ENCODE measurements around the gene RNF8.
"Not testable (repeated sequence)": the region's sequence is repeated elsewhere in the genome, so short reads cannot be mapped to it uniquely, and the experiment has no call there.

Gene RNF8, protein sequence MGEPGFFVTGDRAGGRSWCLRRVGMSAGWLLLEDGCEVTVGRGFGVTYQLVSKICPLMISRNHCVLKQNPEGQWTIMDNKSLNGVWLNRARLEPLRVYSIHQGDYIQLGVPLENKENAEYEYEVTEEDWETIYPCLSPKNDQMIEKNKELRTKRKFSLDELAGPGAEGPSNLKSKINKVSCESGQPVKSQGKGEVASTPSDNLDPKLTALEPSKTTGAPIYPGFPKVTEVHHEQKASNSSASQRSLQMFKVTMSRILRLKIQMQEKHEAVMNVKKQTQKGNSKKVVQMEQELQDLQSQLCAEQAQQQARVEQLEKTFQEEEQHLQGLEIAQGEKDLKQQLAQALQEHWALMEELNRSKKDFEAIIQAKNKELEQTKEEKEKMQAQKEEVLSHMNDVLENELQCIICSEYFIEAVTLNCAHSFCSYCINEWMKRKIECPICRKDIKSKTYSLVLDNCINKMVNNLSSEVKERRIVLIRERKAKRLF
- total RNA-seq, result 12.5 to 37.1 reads per million in 2 donors

DNA sequence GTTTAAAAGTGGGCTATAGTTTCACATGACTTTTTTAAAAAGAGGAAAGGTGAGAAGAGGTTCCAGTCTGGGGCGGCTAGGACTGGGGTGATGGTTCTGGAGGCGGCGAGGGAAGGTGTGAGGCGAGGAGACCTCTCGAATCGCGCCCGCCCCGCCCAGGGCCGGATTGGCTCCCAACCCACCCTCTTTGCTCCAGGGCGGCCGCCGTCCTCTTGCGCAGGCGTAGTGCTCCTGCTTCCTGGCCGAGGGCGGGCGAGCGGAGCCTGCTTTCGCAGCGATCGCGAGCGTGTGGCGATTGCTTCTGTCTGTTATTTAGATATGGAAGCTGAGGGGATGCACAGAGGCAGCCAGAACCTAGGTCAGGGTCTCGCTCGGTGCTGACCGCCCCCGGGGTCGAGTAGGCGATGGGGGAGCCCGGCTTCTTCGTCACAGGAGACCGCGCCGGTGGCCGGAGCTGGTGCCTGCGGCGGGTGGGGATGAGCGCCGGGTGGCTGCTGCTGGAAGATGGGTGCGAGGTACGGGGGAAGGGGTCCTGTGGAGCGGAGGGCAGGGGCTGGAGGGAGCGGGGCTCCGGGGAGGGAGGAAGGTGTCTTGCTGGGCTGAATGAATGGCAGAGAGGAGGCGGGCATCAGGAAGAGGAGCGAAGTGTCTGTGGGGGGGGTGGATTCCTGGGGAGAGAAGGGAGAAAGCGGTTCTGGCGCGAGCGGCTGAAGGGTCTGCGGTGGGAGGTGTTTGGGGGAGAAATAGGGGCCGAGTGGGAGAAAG, at the start of gene RNF8:
Gene RNF8, plus strand, starts transcription at position 223 of the 765 bp plus-strand sequence. Its CDS starts 182 bp downstream, at position 405.
- DNase-seq, result peak; percentile 81

DNA sequence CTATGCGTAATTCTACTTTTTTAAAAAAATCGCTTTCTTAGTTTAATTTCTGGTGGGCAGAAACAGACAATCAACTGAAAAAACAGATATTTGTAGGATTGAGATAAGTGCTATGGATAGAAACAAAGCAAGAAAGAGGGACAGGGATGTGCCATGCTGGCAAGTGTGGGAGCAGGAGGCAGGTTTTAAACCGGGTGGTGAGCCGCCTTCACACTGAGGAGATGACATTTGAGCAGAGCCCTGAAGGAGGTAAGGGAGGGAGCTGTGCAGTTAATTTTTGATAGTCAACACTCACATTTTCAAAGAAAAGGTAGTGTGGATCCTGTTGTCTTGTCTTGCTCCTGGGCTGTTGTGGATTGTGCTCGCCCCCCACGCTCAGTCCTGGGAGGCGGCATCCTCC, 49.0 kb upstream of the RNF8 start:
- no peak for DNase-seq

DNA sequence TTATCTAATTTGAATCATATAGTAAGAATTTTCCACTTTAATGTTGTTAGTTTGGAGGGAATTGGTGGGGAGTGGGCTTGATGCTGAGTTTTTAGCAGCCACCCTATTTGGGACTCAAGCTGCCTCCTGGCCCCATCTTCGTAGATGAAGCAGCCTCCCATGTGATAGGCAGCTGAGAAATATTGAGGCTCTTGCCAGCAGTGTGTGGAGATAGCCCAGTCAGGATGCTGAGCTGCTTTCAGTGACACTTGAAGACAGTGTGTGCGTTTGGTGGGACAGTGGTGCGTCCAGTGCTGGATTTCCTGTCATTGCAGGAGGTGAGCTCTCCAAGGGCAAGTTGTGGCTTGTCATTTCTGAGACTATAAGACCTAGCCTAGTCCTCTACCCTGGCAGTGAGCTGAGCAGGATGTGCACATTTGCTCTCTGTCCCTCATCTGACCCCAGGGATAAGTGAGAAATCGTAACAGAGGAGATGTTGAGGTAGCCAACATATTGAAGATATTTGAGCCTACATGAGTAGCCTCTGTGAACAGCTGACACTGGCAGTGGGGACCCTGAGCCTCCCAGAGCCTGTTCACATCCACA, 47.9 kb upstream of the RNF8 start:
- no peak for DNase-seq

DNA sequence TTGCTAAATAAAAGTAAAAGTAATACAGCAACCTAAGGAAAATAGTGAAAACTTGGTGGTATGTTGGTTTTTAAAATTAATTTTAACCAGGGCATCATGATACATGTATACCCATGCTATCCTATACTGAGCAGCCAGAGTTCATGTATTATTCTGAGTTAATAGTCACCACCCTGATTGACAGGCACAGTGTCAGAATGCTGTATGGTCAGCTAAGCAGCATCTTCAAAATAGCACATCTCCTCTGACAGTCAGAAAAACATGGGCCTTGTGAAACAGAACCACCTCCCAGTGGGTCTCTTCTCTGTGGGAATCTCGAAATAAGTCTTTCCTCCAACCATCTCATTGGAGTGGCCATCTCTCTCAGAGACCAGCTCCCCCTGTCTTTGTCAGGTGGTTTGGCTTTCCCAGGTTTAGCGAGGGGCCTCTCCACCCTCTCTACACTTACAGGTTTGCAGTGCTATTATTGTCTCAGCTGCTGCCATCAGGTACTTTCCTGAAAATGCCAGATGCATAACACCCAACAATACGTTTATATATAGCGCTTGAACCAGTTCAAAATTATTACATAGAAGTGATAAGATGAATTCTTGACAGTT, 47.1 kb upstream of the RNF8 start:
- DNase-seq, result no peak

DNA sequence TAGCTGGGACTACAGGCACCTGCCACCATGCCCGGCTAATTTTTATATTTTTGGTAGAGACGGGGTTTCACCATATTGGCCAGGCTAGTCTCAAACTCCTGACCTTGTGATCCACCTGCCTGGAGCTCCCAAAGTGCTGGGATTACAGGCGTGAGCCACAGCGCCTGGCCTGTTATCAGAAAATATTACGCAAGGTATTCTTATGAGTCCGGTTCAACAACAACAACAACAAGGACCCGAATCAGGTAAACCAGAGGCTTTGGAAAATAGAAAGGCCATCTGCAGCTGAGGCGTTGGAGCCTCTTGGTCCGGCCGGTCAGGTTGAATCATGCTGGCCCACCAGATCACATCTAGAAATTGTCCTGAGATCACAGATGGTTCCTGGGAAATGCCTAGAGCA, 46.3 kb upstream of the RNF8 start:
- DNase-seq, result not testable (repeated sequence)

DNA sequence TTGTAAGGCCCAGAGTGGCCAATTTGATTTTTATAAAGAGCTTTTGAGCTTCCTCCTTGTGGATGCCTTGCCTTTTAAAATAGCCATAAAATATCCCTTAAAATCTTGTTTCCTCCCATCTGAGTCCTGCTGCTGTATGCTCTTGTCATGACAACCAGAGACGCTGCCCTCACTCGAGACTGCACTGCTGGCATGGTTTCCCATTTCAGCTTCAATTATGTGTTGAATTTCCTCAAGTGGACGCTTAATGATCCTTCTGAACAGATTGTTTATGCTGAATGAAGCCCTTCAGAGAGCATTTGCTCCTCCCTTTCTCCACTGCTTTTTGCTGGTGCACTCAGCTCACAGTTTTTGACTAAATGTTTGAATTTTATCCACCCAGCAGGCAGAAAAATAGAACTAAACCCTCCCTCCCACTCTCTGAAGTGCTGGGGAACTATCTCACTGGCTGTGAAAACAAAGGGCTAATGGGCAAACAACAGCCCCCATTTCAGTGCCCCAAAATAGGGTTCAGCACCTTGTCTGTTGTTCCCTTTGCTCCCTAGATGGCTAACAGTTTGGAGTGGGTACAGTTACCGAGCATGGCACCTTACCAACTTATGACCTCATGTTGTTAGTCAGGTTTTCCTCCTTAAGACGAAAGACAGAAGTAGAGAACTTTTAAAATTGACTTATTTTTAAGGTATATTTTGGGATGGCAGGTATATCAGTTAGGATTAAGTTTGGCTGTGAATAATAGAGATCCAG, 45.5 kb upstream of the RNF8 start:
- no peak for DNase-seq

- DNase-seq, result no peak
These were observed 44.7 kb upstream of the RNF8 start for GRCh38 chr6:37309046-37309445.

GRCh38 chr6:37309692-37310091, 44.1 kb upstream of the RNF8 start:
- DNase-seq, result no peak

DNA sequence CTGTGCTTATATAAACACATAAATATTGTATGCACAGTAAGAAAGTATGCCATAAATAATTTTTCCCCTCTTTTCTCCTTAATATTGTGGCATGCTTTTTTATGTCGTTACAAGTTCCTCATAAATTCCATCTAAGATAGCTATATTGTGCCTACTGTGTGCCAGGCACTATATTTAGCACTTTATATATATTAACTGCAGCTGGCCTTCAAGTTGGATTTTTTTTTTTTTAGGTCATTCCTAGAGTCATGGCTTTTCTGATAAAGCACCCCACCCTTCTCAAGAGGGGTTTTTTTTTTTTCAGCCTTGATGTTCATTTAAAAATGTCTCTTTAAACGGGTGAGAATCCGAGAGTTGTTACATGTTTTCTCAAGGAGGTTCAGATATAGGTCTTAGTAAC, 42.8 kb upstream of the RNF8 start:
- no peak for DNase-seq

DNA sequence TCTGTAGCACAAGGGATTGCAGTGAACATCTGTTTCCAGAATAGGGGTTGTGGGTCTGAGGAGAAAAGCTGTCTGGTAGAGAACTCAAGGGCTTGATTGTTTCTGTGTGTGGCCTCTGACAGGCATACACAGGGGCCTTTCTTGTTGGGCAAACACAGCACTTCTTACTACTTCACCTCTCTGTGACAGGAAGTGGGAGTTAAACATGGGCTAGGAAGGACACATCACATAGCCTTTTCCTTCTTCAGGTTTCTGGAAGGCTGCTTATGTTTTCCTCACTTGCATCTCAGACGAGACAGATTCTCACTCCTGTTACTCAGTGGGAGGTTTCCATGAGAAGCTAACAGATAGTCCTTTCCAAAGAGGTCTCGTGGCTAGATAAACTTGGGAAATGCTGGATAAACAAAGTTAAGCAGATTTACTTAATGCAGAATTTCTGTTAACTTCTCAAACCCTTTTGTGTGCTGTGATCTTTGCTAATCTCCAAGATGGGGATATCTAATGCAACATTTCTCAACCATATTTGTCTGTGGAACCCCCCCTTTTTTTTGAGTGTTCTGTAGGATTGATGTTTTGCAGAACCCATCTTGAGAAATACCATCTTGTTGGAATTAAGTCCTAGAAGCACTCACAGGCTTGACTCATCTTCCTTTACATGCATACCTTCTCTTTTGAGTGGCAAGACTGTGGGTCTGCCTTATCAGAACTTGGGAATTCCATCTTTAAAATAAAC, 41.9 kb upstream of the RNF8 start:
- no peak for DNase-seq

GRCh38 chr6:37313723-37314486, 39.9 kb upstream of the RNF8 start:
- DNase-seq, result no peak

- no peak for DNase-seq
These were observed 39.2 kb upstream of the RNF8 start for GRCh38 chr6:37314487-37315156.

GRCh38 chr6:37315157-37315515, 38.6 kb upstream of the RNF8 start:
- no peak for DNase-seq

DNA sequence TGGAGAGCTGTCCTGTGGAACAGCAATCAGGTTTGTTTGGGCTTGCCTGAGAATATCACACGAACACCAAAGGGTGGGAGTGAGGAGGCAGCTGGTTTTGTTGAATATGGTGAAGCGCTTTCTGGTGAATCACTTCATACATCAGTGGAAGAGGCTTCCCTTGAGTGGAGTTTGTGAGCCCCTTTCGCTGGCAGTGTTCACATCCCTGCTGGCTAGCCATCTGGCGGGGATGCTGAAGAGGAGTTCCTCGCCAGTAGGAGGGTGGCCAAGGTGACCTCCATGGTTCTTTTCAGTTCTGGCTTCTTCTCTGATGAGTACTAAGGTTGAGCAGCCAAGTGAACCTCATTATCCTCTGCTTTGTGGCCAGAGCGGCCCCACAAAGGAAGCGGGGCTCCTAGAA, 37.7 kb upstream of the RNF8 start:
- DNase-seq, result no peak

DNA sequence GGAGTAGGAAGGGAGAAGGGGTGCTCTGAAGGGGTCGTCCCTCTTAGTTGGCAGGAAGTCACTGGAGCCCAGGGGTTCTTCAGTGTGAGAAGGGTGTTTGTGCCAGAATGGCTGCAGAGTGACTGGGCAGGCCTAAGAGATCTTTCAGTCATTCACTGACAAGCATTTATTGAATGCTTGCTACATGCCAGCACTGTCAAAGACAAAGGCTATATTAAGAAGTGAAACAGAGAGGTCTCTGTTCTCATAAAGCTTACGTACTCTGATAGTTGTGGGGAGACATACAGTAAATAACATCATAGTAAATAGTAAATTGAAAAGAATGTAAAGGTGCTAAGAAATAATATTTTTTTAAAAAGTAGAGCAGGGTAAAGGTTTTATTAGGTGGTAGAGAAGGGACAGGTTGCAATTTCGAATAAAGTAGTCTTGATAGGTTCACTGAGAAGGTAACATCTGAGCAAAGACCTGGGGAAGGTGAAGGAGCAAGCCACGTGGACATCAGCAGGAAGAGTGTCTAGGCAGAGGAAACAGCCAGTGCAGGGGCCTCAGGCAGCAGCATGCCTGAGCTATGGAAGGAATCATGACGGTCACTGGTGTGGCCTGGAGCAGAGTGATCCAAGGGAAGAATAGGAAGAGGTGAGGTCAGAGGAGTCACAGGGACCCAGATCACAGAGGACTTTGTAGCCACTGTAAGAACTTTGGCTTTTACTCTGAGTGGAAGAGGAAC, 36.3 kb upstream of the RNF8 start:
- DNase-seq, result no peak

DNA sequence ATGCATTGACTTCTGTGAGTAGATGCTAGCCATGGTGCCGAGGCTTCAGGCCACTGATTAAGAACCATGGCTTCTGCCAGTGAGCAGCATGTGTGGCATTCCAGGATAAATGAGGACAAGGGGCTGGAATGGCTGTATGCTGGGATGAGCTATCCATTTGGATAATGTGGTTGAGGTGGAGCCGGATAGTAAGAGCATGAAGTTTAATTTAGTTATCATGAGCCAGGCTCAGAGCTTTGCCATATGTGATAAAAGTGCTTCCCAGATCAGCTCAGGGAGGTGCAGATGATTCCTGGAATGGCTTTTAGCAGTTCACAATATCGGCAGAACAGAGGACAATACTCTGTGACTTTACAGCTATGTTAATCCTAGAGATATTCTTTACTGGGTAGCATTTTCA, 34.6 kb upstream of the RNF8 start:
- DNase-seq, result no peak

DNA sequence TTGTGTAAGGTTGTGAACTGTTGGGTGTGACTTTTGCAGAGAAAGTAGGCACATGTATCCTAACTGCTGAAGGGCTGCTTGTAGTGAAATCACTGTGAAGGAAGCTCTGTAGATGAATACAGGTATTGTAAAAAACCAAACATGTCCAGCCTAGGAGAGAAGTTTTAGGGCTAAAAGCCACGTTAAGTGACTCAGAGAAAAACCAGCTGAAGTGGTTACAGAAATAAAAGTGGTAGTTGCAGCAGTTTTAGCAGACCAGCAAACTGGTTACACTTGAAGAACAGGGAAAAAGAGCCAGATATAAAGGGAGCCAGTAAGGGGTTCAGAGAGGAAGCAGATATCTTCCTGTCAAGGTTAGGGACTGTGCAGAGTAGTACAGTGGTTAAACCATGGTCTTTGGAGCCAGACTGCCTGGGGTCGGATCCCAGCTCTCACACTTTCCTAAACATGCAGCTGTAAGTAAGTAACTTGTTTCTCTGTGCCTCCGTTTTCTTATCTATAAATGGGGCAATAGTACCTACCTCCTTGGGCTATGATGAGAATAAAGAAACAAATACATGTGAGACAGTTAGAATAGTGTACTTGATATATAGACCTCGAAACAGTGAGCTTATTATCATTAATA, 33.8 kb upstream of the RNF8 start:
- no peak for DNase-seq

GRCh38 chr6:37320646-37321045, 33.1 kb upstream of the RNF8 start:
- no peak for DNase-seq

- no peak for DNase-seq
These were observed 32.7 kb upstream of the RNF8 start for GRCh38 chr6:37321101-37321500.
